Dedifferentiated amniotic fluid mesenchymal stem cell (primary cell): ENCODE results near the gene PDK1.
"Not testable (repeated sequence)": the region's sequence is repeated elsewhere in the genome, so short reads cannot be mapped to it uniquely, and the experiment has no call there.

ENCODE experiments used
- DNase-seq: peaks from one replicate; pipeline ENCODE4 v3.0.0-alpha.2; 2016; ENCODE audit errors: extremely low spot score

PDK1 gene

GRCh38 chr2:172552547-172553291, 3.2 kb upstream of the PDK1 start:
- peak; percentile 47 for DNase-seq

- no peak for DNase-seq
These were observed 1.3 kb upstream of the PDK1 start for GRCh38 chr2:172554352-172555271.

DNA sequence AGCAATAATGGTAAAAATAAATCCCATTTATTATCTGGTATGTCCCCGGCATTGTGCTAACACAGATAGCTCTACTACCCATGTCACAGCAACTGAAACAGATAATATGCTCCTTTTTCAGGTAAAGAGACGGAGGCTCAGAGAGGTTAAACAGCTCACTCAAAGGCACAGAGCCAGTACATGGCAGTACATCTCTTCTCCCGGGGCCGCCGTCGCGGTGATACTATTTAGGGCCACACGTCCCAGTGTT, 693 bp upstream of the PDK1 start:
- DNase-seq, result no peak

DNA sequence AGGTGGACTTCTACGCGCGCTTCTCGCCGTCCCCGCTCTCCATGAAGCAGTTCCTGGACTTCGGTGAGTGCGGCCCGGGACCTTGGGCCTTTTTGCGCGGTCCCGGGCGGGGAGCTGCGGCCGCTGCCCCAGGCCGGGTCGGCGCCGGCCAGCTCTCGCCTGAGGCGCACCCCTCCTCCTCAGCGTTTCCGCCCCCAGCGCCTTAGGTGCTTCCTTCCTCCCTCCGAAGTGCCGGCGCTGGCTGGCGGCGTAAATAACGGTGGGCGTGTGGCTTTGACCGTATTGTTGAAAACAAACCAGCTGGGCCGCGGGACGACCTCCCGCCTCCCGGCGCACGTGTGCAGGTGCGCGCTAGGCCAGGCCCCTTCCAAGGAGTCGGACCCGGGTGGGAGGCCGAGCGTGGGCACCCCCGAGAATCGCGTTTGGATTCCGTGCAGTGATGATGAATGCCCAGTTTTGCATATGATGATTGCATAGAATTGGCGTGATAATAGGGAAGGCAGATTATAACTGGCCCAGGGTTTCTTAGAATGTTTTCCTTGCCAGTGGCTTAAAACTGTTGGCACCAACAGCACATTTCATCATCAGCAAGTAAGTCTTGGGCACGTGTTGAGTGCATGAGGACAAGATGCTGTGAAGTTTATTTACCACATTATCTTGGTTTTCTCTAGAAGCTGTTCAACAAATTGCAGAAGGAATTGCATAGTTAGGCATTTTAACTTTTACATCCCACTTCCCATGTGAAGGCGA, 569 bp downstream of the PDK1 start:
- DNase-seq, result peak; percentile 52

GRCh38 chr2:172558372-172558771, 2.5 kb downstream of the PDK1 start:
- DNase-seq, result no peak

DNA sequence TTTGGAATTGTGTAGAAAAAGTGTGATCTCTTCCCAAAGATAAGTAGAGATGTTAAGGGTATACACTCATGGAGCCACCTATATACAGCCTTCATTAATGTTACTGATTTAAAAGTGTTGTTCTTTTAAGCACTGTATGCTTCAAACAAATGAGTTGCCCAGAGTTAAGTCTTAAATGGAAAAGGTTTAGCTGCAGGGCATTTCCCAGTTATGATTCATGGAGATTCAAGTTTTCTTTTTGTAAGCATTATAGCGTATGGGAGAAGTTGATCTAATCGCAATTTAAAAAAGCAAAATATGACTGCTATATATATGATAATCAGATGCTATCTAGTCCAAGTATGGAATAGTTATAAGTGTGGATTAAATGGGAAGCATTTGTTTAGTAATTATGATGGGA, 4.8 kb downstream of the PDK1 start:
- DNase-seq, result peak; percentile 67

DNA sequence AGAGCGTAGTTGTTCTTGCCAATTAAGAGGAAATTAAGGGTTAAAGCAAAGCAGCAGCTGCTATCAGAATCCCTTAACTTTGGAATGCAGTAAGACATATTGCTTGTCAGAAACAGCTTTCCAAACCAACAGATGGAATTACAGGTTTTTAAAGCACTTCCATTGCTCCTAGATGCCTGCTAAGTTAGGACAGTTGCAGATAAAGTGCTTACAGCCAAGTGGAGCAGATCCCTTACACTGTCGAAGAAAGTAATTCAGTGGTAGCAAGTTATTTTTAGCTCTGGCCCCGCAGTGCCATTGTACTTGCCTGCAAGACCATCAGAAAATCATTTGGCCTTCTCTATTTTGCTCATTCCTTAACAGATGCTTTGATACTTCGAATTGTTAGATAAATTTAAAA, 5.4 kb downstream of the PDK1 start:
- DNase-seq, result no peak

GRCh38 chr2:172562298-172562697, 6.4 kb downstream of the PDK1 start:
- no peak for DNase-seq

DNA sequence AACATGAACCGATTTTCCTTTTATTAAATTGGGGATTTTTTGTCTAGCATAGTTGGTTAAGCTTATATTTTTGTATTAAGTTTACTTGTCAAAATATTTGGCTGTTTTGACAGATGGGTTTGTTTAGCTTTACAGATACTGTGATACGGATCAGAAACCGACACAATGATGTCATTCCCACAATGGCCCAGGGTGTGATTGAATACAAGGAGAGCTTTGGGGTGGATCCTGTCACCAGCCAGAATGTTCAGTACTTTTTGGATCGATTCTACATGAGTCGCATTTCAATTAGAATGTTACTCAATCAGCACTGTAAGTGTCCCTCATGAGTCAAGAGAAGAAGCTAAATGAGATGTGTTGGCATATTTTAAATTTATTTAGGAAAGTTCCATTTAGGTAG, 8.5 kb downstream of the PDK1 start:
- no peak for DNase-seq

- no peak for DNase-seq
These were observed 15.4 kb downstream of the PDK1 start for GRCh38 chr2:172571245-172571644.

DNA sequence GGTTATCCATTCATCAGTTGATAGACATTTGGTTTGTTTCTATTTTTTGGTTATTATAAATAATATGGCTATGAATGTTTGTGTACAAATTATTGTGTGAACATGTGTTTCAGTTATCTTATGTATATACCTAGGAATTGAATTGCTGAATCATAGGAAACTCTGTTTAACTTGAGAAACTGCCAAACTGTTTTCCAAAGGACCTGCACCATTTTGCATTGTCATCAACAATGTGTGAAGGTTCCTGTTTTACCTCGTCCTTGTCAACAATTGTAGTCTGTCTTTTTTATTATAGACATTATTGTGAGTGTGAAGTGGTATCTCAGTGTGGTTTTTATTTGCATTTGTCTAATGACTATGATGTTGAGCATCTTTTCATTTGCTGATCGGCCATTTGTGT, 17.1 kb downstream of the PDK1 start:
- DNase-seq, result no peak

GRCh38 chr2:172574965-172575364, 19.1 kb downstream of the PDK1 start:
- DNase-seq, result no peak

GRCh38 chr2:172578054-172578453, 22.2 kb downstream of the PDK1 start:
- no peak for DNase-seq

GRCh38 chr2:172578860-172579512, 23.1 kb downstream of the PDK1 start:
- DNase-seq, result no peak

- no peak for DNase-seq
These were observed 24.7 kb downstream of the PDK1 start for GRCh38 chr2:172580544-172580943.

- no peak for DNase-seq
These were observed 26.8 kb downstream of the PDK1 start for GRCh38 chr2:172582656-172583055.

- DNase-seq, result no peak
These were observed 30.5 kb downstream of the PDK1 start for GRCh38 chr2:172586245-172586891.

DNA sequence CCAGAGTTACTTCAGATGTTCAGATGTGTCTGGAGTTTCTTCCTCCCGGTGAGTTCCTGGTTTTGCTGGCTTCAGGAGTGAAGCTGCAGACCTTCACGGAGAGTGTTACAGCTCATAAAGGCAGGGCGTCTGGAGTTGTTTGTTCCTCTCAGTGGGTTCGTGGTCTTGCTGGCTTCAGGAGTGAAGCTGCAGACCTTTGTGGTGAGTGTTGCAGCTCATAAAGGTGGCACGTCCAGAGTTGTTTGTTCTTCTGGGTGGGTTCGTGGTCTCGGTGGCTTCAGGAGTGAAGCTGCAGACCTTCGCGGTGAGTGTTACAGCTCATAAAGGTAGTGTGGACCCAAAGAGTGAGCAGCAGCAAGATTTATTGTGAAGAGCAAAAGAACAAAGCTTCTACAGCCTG, 31.3 kb downstream of the PDK1 start:
- DNase-seq, result not testable (repeated sequence)

DNA sequence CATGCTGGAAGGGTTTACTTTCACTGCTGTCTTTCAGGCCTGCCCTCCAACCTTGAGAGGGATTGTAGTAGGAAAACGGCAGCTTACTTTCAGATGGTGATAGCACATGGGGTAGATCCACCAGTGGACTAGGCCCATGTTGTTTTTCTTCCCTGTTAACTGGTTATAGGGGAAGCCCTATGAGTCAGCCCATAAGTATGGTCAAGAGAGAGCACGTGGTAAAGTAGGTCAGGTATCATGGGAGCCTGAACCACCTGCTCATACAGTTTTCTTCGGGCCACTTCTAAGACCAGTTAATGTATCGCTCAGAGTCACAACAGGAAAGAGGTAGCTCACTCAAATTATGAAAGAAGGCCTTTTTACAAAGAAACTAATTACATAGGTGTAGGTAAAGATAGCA, 33.0 kb downstream of the PDK1 start:
- DNase-seq, result no peak

DNA sequence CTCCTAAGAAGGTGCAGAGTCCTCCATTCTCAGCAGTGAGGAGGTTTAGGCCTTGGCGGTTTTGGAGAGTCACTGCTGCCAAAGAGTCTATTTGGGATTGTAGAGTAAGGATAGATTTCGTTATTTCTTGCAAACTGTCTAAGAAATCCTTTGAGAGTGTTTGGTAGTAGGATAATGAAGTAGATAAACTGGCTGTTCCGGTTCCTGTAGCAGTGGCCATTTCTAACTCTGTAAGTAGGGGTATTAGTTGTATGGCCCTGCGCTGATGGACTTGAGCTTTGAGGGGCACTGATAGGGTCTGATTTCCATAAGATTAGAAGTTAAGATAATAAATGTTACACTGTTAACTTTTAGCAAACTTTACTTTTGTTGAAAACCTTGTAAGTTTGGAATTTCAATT, 35.5 kb downstream of the PDK1 start:
- DNase-seq, result not testable (repeated sequence)

GRCh38 chr2:172592190-172592589, 36.3 kb downstream of the PDK1 start:
- not testable (repeated sequence) for DNase-seq

GRCh38 chr2:172596776-172597175, 40.9 kb downstream of the PDK1 start:
- DNase-seq, result no peak
